ENCODE measurements around the gene LANCL3. TPM values are rescaled to one million over a fixed set of nuclear protein-coding genes. Genes with fewer than 3 reads are reported as not detected.
"Not testable (repeated sequence)": the region's sequence is repeated elsewhere in the genome, so short reads cannot be mapped to it uniquely, and the experiment has no call there.

The LANCL3 gene
- under 1 TPM; 0.19 to 0.54 (median 0.38) TPM for polyA plus RNA-seq (ENCODE audit: insufficient read length in 10 of 10)
- long read RNA-seq, donor 1: 0 reads
- long read RNA-seq, donor 2: 0 reads
- long read RNA-seq, donor 3: 0 reads
- long read RNA-seq, donor 4: 0 reads
- long read RNA-seq, donor 5: 0 reads
- long read RNA-seq, donor 6, partial matches to known transcripts: 0 of 1 reads
- long read RNA-seq, donor 6, other reads (novel, unspliced or antisense): 0 of 1 reads
- long read RNA-seq, donor 7: 0 reads
- long read RNA-seq, donor 8: 0 reads
- long read RNA-seq, donor 9: 0 reads

DNA sequence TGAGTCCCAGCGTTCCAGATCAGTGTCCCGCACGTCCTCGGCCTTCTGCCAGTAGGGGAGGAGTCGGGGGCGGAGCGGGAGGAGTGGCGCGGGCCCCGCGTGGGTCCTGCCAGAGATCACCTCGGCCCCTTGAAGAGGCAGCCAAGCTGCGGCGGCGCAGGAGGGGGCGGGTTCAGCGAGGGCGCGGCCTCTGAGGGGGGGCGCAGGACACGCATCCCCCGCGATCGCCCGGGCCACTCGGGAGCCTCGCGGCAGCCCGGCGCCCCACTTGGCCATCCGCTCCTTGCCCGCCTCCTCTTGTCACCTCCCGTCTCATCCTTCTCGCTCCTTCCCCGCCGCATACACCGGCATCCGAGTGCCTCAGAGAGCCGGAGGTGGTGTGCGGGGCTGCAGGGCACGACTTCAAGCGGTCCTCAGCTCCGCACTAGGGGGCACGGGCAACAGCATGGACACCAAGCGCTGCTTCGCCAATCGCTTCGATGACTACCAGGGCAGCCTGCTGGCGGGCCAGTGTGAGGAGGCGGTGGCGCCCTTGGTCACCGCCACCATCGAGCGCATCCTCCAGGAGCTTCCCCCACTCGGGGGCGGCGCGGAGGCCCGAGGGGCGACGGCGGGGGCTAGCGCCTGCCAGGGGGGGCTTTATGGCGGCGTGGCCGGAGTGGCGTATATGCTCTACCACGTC lies at the start of gene LANCL3:
Gene LANCL3, plus strand, starts transcription at position 236 of the 682 bp plus-strand sequence. Its CDS starts 210 bp downstream, at position 446.
- peak in 1 of 3 donors; percentile 5 for DNase-seq

DNA sequence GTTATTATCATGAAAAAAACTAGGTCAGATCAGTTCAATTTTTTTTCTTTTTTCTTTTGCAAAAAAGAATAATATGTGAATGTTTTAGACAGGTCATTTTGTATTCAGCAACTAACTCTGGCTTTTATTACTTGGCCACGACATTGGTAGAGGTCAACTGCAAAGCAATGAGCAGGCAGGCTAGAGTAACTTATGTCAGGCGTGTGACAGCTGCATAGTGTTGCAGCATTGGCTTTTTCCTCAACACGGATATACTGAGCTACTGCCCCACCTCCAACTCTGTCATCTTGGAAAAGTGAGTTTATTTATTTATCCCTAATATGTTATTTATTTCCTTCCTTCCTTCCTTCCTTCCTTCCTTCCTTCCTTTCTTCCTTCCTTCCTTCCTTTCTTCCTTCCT lies 47.8 kb upstream of the LANCL3 start:
- DNase-seq: peak in 1 of 3 donors; percentile 7

GRCh38 chrX:37541991-37542390 lies 29.5 kb upstream of the LANCL3 start:
- no peak for DNase-seq

DNA sequence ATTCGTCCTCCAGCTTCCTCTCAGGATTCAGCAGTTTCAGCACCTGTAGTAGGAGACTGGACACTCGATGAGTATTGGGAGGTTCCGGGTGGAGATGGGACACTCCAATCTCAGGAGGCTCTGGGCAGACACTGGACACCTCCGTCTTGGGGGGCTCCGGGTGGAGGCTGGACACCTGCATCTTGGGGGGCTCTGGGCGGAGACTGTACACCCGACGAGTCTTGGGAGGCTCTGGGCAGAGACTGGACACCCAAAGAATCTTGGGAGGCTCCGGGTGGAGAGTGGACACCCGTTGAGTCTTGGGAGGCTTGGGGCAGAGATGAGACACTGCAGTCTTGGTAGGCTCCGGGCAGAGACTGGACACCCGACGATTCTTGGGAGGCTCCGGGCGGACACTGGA lies 28.7 kb upstream of the LANCL3 start:
- no peak for DNase-seq

GRCh38 chrX:37543324-37543723 lies 28.1 kb upstream of the LANCL3 start:
- DNase-seq: no peak

GRCh38 chrX:37544531-37544930 lies 26.9 kb upstream of the LANCL3 start:
- DNase-seq: not testable (repeated sequence)

GRCh38 chrX:37545066-37545465 lies 26.4 kb upstream of the LANCL3 start:
- no peak for DNase-seq

GRCh38 chrX:37549619-37550018 lies 21.8 kb upstream of the LANCL3 start:
- not testable (repeated sequence) for DNase-seq

- DNase-seq: no peak
Measured at GRCh38 chrX:37553476-37553875, 18.0 kb upstream of the LANCL3 start.

- DNase-seq: not testable (repeated sequence)
Measured at GRCh38 chrX:37565254-37565653, 6.2 kb upstream of the LANCL3 start.

DNA sequence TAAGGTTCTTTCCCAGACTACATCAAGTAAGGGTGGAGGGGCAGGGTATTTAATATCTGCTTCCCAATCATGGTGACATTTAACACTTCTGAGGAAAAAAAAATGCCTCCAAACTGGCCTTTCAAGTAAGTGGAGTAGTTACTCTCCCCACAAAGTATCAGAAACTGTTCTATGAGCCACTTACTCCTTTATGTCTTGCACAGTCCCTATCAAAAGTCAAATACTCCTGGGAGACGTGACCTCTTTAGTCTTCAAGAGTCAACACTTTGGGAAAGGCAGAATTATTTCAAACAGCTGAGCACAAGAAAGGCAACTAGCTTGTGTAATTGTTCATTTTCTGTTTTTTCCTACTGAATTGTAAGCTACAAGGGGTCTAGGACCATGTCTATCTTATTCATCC lies 1.1 kb upstream of the LANCL3 start:
- not testable (repeated sequence) for DNase-seq

DNA sequence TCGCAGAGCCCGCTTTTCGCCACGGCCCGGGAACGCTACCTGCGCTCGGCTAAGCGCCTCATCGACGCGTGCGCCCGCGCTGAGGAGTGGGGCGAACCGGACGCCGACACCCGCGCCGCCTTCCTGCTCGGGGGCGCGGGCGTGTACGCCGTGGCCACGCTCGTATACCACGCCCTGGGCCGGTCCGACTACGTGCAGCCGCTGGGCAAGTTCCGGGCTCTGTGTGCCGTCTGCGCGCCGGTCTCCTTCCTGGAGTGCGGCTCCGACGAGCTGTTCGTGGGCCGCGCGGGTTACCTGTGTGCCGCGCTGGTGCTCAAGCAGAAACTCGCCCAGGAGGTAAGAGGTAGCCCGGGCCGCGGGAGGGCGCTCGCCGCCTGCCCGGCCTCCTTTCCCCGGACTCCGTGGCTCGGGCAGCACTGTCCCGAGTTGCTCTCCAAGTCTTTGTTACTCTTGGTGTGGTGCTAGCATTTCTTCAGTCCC lies 687 bp downstream of the LANCL3 start:
- peak in 1 of 3 donors; percentile 11 for DNase-seq

GRCh38 chrX:37573121-37573520 lies 1.7 kb downstream of the LANCL3 start:
- DNase-seq: not testable (repeated sequence)

GRCh38 chrX:37578045-37578444 lies 6.6 kb downstream of the LANCL3 start:
- DNase-seq: no peak

DNA sequence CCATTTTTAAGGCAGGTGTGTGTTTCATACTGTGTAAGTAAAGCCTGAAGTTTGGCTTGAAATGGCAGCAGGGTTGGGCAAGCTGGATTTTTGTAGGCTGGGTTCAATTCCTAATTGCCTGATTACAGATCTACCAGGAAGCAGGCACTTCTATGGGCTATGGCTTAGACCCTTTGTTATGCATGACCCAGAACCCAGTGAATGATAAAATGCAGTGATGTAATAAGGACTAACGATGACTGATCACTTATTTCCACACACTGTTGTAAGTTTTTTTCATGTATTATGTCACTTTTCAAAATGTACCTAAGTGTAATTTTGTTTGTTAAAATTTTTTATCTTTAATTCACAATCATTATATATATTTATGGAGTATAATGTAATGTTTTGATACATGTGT lies 8.6 kb downstream of the LANCL3 start:
- no peak for DNase-seq

GRCh38 chrX:37587337-37587736 lies 15.9 kb downstream of the LANCL3 start:
- DNase-seq: not testable (repeated sequence)

DNA sequence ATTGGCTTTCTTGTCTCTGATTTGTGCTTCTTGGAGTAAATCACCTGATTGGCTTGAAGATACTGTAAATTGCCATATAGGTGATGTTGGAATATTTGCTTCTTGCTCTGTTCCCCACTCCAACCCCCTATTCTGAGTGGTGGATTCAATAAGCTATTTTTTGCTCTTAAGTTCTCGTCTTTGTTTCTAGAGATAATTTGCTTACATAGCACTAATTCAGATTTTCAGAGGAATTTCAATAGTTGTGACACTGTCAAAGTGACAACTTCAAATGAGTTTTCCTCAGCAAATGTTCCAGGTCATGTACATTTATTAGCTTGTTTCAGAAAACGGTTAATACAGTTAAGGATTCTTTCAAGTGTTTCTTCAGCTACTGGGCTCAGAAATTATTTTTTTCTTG lies 18.6 kb downstream of the LANCL3 start:
- DNase-seq: no peak

- DNase-seq: no peak
Measured at GRCh38 chrX:37594755-37595382, 23.4 kb downstream of the LANCL3 start.

DNA sequence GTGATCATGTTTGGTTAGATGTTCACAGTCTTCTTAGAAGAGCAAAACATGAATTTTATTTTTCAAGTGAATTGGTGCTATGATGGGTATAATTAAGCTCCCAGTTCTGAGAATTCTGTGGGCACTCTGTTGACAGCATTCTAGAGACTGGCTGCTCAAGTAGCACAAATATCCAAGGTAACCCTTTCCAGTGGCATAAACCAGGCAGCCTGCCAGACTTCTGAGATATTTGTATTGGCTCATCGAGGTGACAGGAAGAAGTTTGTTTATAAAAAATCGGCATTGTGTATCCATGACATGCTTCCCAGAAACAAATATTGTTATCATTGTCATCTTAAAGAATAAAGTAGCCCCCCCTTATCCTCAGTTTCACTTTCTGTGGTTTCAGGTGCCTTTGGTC lies 28.3 kb downstream of the LANCL3 start:
- no peak for DNase-seq

GRCh38 chrX:37603938-37604409 lies 32.5 kb downstream of the LANCL3 start:
- DNase-seq: peak; percentile 1 to 7 (median 2)

DNA sequence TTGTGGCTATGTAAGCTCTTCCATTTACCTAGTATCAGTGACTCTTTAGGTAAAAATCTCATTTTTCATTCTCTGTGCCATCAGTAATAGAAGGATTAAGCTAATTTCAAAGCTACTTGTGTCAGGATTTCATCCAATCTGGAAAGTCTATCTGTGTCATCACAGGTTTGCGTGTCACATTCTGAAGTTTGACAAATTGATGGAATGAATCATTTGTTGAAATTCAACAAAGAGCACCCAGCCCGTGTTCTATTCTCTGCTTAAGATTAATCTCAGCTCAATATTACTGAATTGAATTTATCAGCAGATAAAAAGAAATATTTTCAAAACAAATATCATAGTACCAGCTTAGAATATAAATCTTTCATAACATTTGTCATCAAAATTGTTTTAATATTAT lies 35.8 kb downstream of the LANCL3 start:
- DNase-seq: no peak

DNA sequence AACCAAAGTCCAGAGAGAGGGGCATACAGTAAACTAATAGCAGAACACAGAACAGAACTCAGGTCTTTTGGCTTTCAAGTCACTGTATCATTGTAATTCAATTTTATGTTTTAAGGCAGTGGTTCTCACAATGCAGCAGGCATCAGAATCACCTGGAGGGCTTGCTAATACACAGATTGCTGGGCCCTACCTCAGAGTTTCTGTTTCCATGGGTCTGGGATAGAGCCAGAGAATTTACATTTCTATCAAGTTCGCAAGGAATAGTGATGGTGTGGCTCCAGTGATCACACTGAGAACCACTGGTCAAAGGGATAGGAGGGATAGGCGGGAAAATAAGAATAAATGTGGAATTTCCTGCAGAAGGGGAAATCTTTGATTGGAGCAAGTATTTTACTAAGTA lies 36.7 kb downstream of the LANCL3 start:
- no peak for DNase-seq

DNA sequence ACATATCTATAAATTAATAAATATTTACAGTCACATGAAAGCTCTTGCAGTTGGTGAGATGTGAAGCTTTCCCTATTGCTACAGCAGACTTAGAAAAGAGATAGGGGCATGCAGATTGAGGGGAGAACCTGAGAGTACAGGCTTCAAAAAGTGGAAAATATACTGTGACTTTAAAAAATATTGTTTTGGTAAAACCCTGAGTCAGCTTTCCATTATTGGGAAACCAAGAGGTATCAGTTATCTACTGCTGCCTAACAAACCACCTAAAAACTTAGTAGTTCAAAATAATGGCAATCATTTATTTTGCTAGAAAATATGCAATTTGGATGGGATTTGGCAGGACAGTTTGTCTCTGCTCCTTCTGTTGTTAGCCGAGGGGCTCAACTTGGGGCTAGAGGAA lies 38.3 kb downstream of the LANCL3 start:
- DNase-seq: no peak

Data from muscle of back (tissue), 13 donors.